GM23248 (cell line): ENCODE data around the gene SSR2.

Experiments used
- EZH2 ChIP-seq: fragments of 200-600 bp; sonication (generic); IDR thresholded peaks from 2 replicates; pipeline ENCODE4 v1.6.1; 2018; ENCODE audit warnings: antibody characterized with exemption, mild to moderate bottlenecking; ENCODE audit not compliant: insufficient read depth, poor library complexity, severe bottlenecking
- EZH2phosphoT487 ChIP-seq: fragments of 200-600 bp; sonication (generic); IDR thresholded peaks from 2 replicates; pipeline ENCODE4 v1.6.1; 2018; ENCODE audit warnings: antibody characterized with exemption, moderate library complexity, mild to moderate bottlenecking, low read depth; ENCODE audit not compliant: insufficient read depth

DNA sequence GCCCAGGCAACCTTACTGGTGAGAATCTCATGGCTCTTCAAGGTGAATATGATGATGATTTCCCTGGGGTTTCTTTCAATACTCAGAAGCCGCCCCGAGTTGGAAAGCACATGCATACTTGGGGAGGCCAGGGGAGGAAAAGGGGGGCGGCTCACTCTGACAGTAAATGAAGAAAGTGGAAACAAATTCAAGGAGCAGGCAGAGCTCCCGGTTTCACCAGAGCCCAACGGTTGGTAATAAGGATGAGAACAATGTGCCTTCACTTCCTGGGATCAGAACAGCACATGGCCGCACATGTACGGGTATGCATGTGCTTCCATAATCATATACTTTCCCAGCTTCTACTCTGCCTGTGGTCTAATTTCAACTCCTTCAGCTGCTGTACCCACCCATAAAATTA lies 38.6 kb downstream of the SSR2 start:
- TF ChIP-seq EZH2: no peak
- TF ChIP-seq EZH2phosphoT487: no peak
